GM18868 (cell line): Measurements from ENCODE around the gene IFITM2.
"Not testable (repeated sequence)": the region's sequence is repeated elsewhere in the genome, so short reads cannot be mapped to it uniquely, and the experiment has no call there.

Source experiments
- ATAC-seq: cut with Tn5 transposase; IDR thresholded peaks from one replicate; pipeline ENCODE4 v1.9.1; 2021; ENCODE audit warnings: mild to moderate bottlenecking, moderate library complexity; ENCODE audit not compliant: unreplicated experiment

The IFITM2 gene

GRCh38 chr11:337711-338110 is 30.1 kb downstream of the IFITM2 start:
- no peak for ATAC-seq

GRCh38 chr11:339963-340362 is 32.3 kb downstream of the IFITM2 start:
- ATAC-seq, result no peak

DNA sequence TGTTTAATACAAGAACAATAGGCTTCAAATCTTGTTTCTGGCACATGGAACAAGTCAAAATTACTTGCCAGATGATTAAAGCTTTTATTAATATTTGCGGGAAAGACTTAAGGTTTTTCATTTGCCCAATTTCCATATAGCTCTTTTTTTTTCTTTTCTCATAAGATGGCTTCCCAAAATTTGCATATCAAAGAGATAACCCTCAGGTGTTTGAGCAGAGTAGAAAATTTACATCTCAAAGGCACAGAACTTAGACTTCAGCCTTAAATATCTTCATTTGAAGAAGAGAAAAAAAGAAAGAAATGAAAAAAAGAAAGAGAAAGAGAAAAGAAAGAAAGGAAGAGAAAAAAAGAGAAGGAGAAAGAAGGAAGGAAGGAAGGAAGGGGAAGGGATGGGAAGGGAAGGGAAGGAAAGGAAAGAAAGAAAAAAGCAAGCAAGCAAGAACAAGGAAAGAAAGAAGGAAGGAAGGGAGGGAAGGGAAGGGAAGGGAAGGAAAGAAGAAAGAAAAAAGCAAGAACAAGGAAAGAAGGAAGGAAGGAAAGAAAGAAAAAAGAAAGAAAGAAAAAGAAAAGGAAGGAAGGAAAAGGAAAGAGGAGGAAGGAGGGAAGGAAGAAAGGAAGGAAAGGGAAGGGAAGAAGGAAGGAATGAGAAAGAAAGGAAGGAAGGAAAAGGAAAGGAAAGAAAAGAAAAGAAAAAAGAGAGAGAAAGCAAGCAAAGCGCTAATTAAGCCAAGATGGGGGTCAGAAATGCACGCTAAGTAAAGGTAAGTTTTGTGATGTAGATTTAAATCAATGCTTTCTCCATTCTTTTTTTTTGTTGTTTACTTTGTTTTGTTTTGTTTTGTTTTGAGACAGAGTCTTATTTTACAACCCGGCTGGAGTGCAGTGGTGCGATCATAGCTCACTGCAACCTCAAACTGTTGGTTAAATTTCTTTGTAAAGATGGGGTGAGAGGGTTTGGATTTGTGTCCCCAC is 33.2 kb downstream of the IFITM2 start:
- ATAC-seq, result no peak

DNA sequence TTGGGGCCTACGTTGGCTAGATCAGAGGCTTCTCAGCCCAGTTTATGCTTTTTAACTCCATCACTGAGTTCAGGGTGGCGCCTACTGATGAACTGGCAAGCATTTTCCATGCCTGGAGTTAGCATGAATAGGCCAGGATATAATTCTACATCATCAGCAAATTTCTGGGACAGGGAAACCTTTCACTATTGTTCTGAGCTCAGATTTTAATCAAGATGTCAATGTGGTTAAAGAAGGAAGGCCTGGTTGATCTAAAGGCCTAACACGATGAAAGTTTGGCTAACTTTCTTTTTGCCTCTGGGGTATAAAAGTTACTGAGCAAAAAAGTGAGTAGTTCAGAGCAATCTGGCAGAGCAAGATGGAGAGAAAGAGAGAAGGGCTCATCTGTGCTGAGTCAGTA is 34.7 kb downstream of the IFITM2 start:
- no peak for ATAC-seq

DNA sequence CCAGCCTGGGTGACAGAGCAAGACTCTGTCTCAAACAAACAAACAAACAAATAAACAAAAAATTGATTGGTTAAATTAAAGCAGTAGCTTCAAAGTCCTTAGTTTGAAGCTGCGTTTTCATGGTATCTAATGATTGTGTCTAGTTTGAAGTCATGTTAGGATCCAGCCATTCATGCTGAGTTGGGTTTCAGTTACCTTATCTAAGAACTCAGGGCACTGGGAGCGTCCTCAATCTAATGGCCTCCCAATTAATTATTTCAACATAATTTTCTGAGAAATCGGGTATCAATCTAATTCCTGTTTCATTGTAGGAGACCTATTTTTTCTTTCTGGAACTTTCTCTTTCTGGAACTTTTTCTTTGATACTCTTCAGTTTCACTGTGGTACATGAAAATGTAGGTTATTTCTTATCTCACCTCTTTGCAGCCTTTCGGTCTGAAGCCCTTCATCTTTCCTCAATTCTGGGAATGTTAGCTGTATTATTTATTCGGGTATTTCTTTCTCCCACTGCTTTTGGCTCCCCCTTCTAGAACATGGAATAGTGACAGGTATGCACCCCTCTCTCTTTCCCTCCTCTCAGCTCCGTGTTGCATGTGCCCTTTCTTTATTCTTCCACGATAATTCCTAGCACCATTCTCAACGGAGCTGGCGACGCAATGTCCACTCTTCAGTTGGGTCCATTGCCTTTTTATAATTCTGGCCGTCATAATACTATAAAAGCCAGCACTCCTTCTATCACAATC is 37.4 kb downstream of the IFITM2 start:
- no peak for ATAC-seq

DNA sequence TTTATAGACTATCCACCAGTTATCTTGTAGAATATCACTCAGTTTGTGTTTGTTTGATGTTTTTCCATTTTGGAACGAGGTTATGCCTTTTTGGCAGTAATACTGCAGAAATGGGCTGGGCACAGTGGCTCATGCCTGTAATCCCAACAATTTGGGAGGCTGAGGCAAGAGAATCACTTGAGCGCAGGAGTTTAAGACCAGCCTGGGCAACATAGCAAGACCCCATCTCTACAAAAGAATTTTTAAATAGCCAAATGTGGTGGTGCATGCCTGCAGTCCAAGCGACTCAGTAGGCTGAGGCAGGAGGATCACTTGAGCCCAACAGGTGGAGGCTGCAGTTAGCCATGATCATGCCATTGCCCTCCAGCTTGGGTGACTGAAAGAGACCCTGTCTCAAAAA is 38.9 kb downstream of the IFITM2 start:
- ATAC-seq, result no peak

DNA sequence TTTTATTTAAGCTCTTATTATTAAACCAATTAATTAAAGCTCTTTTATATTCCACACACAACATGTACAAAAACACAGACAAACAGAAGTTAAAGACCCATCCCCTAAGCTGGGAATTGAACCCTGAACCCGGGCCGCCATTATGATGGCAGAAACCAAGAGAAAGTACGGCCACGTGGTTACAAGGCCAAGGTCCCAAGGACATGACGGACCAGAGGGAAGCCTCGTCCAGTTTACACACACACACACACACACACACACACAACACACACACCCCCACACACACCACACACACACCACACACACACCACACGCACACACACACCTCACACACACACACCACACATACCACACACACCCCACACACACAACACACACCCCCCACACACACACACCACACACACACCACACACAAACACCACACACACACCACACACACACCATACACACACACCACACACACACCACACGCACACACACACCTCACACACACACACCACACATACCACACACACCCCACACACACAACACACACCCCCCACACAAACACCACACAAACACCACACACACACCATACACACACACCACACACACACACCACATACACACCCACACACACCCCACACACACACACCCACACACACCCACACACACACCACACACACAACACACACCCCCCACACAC is 41.8 kb downstream of the IFITM2 start:
- ATAC-seq, result not testable (repeated sequence)

GRCh38 chr11:350033-350722 is 42.6 kb downstream of the IFITM2 start:
- ATAC-seq, result not testable (repeated sequence)

GRCh38 chr11:350723-351255 is 43.2 kb downstream of the IFITM2 start:
- ATAC-seq, result no peak

DNA sequence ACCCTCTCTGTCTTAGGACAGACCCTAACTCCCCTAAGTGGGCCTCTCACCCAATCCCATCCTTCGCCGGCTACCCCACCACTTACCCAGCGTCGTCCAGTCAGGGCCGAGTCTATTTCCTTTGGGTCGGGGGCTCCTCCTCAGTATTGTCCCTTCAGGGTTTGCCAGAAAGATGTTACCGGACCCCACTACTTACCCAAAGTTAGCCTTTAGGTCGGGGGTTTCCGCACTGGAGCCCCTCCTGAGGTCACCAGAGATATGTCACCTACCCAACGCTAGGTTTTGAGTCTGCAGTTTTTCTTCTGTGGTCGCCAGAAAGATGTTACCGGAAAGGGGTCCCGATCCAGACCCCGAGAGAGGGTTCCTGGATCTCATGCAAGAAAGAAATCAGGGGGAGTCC is 43.8 kb downstream of the IFITM2 start:
- ATAC-seq, result no peak

- no peak for ATAC-seq
Measured at GRCh38 chr11:352456-353031, 44.9 kb downstream of the IFITM2 start.

GRCh38 chr11:353179-353873 is 45.7 kb downstream of the IFITM2 start:
- no peak for ATAC-seq

DNA sequence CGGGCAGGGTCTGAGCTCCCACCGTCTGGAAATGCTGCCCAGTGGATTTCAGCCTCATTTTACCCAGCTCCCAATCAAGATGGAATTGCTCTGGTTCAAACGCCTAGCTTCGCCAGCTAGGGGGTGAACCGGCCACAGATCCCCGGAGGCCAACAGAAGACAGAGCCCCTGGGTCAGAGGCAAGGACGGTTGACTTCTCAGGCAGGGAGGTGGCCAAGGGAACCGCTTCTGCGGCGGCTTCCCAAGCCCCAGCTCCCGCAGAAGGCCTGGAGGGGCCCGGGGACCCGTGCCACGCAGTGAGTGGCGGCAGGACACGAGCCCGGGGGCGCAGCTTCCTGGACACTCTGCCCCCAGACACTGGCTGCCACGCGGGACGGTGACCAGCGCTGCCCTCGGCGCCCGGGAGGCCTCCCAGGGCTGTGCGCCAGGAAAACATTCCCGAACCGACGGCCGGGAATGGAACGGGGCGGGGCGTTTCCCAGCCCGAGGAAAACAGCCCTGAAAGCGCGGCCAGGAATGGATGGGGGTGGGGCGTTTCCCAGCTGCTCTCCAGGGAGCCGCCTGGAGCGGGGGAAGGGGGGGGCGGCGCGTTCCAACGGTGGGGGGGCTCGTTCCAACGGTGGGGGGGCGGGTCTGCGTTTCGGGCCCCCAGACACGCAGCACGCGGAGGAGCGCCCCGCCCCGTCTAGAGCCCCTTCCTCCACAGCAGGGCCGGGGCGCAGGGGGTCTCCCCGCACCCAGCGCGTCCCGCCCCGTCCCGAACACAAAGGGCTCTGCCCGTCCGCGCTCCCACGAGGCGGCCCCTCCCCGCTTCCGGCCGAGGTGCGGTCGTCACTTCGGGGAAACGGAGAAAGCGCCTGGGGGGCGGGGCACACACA is 48.2 kb downstream of the IFITM2 start:
- no peak for ATAC-seq

GRCh38 chr11:356610-357009 is 49.0 kb downstream of the IFITM2 start:
- no peak for ATAC-seq

- ATAC-seq, result no peak
Measured at GRCh38 chr11:357582-357981, 50.0 kb downstream of the IFITM2 start.

GRCh38 chr11:358129-358800 is 50.6 kb downstream of the IFITM2 start:
- ATAC-seq, result no peak
